Thoracic aorta (tissue), 2 donors: ENCODE measurements around the gene CD48. TPM values are rescaled to one million over a fixed set of nuclear protein-coding genes. Genes with fewer than 3 reads are reported as not detected.

Experiments
- ATAC-seq: fragments of 150-250 bp; one replicate; pipeline ENCODE4 v1.8.0; 2017; ENCODE audit warnings: low read depth; ENCODE audit not compliant: insufficient number of reproducible peaks, low FRiP score
- DNase-seq: peaks from one replicate; pipeline ENCODE4 v3.0.0-alpha.2; 2020; ENCODE audit warnings: low spot score
- H3K27ac ChIP-seq, 2 donors: fragments of 200-600 bp; sonication (generic); 1 replicate in 1 of 2; 2 replicates in 1 of 2; pipeline ENCODE4 v1.5.1; 2016; ENCODE audit warnings: mild to moderate bottlenecking in 2 of 2, moderate library complexity in 2 of 2
- H3K27me3 ChIP-seq: fragments of 200-600 bp; sonication (generic); replicated peaks from 2 replicates; pipeline ENCODE4 v1.6.0; 2016; ENCODE audit warnings: mild to moderate bottlenecking; ENCODE audit not compliant: insufficient read depth
- H3K36me3 ChIP-seq: fragments of 200-600 bp; sonication (generic); one replicate; pipeline ENCODE4 v1.5.1; 2016
- H3K4me1 ChIP-seq, 2 donors: fragments of 200-600 bp; sonication (generic); 1 replicate in 1 of 2; 2 replicates in 1 of 2; pipeline versions ENCODE4 v1.5.1 to v1.6.0; 2016; ENCODE audit warnings: low read depth in 2 of 2, mild to moderate bottlenecking in 1 of 2; ENCODE audit not compliant: control insufficient read depth in 1 of 2
- H3K4me3 ChIP-seq: fragments of 200-600 bp; sonication (generic); 2 replicates; pipeline ENCODE4 v1.5.1; 2016; ENCODE audit warnings: mild to moderate bottlenecking
- H3K9me3 ChIP-seq: fragments of 200-600 bp; sonication (generic); 2 replicates; pipeline ENCODE4 v1.5.1; 2016
- total RNA-seq, 2 donors: library from RNA; depleted of rRNA; stranded (reverse); fragments of >200 nt; gene quantifications; one replicate each; pipeline versions ENCODE4 v1.1.0 to v1.2.3, GENCODE V29; 2016
- TF ChIP-seq, protein P1 (sequence below): fragments of 200-600 bp; sonication (generic); IDR thresholded peaks from one replicate; pipeline ENCODE4 v1.5.1; 2019; ENCODE audit warnings: antibody characterized with exemption

CD48 gene
- total RNA-seq, 2 donors from 2014 or later: 9.0 to 9.9 TPM

DNA sequence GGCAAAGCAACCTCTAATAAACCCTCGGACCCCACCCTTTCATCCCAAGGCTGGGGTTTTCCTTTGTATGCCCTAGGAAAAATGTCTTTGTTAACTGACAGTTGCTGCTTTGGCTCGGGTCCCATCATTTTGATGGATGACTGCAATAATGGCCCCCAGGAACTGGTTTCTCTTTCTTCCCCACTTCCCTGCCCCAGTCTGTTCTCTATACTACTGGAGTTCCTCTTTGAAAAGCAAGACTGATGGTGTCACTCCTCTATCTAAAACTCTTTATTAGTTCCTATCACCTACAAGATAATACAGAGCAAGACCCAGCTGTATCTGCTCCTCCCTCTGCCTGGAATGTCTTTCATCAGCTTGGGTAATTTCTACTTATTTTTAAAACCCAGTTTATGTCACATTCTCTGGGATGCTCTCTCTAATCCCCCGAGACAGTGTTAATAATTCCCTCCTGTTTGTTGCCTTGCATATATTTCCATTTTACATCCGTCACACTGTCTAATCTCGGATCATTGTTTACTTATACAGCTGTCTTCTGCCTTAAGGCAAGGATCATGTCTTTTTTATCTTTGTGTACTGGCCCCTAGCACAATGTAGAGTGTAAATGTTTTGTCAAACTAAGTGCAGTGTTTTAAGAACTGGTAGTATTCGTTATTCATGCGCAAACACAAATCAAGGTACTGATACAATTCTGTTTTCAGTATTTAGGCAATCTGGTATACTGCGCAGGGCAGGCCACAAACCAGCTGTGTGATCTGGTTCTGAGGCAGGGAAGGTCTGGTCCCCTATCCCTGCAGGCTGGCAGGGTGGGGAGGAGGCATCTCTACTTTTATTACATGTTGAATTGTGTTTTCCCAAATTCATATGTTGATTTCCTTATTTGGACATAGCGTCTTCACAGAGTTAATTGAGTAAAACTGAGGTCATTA lies 80.8 kb downstream of the CD48 start:
- TF ChIP-seq, protein P1, sequence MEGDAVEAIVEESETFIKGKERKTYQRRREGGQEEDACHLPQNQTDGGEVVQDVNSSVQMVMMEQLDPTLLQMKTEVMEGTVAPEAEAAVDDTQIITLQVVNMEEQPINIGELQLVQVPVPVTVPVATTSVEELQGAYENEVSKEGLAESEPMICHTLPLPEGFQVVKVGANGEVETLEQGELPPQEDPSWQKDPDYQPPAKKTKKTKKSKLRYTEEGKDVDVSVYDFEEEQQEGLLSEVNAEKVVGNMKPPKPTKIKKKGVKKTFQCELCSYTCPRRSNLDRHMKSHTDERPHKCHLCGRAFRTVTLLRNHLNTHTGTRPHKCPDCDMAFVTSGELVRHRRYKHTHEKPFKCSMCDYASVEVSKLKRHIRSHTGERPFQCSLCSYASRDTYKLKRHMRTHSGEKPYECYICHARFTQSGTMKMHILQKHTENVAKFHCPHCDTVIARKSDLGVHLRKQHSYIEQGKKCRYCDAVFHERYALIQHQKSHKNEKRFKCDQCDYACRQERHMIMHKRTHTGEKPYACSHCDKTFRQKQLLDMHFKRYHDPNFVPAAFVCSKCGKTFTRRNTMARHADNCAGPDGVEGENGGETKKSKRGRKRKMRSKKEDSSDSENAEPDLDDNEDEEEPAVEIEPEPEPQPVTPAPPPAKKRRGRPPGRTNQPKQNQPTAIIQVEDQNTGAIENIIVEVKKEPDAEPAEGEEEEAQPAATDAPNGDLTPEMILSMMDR: no peak
- ATAC-seq: no peak

DNA sequence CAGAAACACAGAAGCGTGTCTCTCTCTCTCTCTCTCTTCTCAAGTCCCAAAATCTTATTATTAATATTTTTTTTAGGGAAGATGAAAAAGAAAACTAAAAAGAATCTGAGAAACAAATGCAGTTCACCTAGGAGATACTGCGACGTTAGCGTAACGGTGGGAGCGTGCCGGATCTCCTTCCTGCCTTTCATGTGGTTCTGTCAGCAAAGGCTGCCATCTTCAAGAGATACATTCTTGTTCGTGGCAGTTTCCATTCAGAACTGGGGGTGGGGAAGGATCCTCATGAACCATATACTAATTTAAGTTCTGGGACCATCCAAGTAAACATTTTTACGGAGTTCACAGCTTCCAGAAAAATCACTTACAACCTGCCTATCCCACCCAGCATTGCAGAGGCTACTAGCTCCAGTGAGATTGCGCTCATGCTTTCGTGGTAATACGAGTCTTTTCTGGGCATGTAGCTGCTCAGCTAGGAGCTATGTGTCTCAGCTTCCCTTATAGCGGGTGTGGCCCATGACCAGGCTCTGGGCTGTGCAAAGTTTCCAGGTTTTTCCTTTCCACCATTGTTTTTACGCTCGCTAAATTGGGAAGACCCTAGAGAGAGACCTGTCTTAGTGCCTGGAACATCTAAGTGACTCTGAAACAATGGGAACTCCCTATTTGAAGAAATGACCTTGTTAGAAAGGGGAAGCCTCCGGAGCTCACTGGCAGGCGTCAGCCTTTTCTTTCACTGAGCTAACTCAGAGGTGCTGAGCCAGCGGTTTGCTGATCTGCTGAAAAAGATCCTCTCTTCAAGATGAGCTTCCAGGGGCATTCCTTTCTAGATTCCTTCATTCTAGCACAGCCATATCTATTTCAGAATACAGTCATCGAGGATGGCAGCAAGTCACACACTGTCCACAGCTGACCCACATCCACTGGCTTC lies 82.1 kb downstream of the CD48 start:
- Histone ChIP-seq H3K27ac (no peak overlapping the region), H3K9me3 (no peaks in the 10 kb centered on the region), H3K4me3 (no peak overlapping the region), H3K36me3 (no peaks in the 10 kb centered on the region), H3K27me3 (no peaks in the 10 kb centered on the region), H3K4me1 (no peaks in the 10 kb centered on the region)
- ATAC-seq (no peak), DNase-seq (no peak)
- TF ChIP-seq, protein P1: no peak

More for the DNA sequence above, 80.8 kb downstream of the CD48 start:
- H3K4me3 ChIP-seq: no peak overlapping the region
- H3K4me1 ChIP-seq: no peaks in the 10 kb centered on the region
- no peak overlapping the region for H3K27ac ChIP-seq
- DNase-seq: no peak
- no peaks in the 10 kb centered on the region for H3K27me3 ChIP-seq
- no peaks in the 10 kb centered on the region for H3K36me3 ChIP-seq
- H3K9me3 ChIP-seq: no peaks in the 10 kb centered on the region

DNA sequence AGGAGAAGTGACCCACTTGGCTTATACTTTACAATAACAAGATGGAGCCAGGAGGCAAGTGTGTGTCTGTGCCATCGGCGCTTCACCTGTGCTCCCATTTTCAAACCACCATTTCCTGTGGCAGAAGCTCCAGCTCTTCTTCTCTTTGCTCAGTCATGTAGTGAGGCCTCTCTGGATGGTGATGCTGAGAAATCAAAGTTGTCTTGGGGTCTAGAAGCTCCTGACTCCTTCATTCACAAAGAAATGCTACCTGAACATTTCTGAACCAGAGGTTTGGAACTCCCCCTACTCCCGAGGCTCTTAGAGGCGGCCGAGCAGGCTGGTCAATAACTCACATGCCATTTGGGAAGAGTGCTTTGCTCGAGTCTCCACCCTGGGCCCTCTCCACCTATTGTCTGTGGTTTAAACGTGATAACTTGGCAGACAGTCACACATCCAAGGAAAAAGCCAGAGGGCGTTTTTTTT lies 82.8 kb downstream of the CD48 start:
- Histone ChIP-seq H3K4me1 (no peaks in the 10 kb centered on the region), H3K4me3 (no peak overlapping the region), H3K36me3 (no peaks in the 10 kb centered on the region), H3K9me3 (no peaks in the 10 kb centered on the region), H3K27me3 (no peaks in the 10 kb centered on the region), H3K27ac (no peak overlapping the region)
- no peak for DNase-seq
- ATAC-seq: no peak
- TF ChIP-seq, protein P1: no peak

Other genes with a start within 250 kb of the CD48 start
- gene SLAMF6, start 188.6 kb downstream of the CD48 start, total RNA-seq: 1 to 10 TPM; 1.2 to 5.6 TPM
- gene CD84, start 132.3 kb downstream of the CD48 start, total RNA-seq: 10 to 100 TPM; 11.6 to 12.7 TPM
- 1 to 10 TPM; 1.8 to 2.3 TPM for gene SLAMF1, start 64.8 kb downstream of the CD48 start, total RNA-seq
- gene SLAMF7, start 27.4 kb upstream of the CD48 start, total RNA-seq: 1 to 10 TPM in 1 of 2 donors, under 1 TPM in 1; 0.71 to 2.7 TPM
- under 1 TPM; 0.41 to 0.71 TPM for gene LY9, start 84.4 kb upstream of the CD48 start, total RNA-seq
- 1 to 10 TPM in 1 of 2 donors, under 1 TPM in 1; 0.78 to 2.2 TPM for gene CD244, start 151.1 kb upstream of the CD48 start, total RNA-seq
- gene ITLN1, start 173.4 kb upstream of the CD48 start, total RNA-seq: 10 to 100 TPM in 1 of 2 donors, under 1 TPM in 1; 0.56 to 51.7 TPM
- 1 to 10 TPM in 1 of 2 donors, not detected in 1; 3.0 TPM for gene ITLN2, start 243.0 kb upstream of the CD48 start, total RNA-seq